ENCODE results near the gene PTGIS.

The PTGIS gene

GRCh38 chr20:49526056-49526455 is 41.9 kb downstream of the PTGIS start:
- no peak overlapping the region for H3K27ac ChIP-seq
- TF ChIP-seq ZFX (IDR thresholded peaks at IDR 0.05; ENCODE audit: borderline replicate concordance): no peak
- TF ChIP-seq, protein P1, sequence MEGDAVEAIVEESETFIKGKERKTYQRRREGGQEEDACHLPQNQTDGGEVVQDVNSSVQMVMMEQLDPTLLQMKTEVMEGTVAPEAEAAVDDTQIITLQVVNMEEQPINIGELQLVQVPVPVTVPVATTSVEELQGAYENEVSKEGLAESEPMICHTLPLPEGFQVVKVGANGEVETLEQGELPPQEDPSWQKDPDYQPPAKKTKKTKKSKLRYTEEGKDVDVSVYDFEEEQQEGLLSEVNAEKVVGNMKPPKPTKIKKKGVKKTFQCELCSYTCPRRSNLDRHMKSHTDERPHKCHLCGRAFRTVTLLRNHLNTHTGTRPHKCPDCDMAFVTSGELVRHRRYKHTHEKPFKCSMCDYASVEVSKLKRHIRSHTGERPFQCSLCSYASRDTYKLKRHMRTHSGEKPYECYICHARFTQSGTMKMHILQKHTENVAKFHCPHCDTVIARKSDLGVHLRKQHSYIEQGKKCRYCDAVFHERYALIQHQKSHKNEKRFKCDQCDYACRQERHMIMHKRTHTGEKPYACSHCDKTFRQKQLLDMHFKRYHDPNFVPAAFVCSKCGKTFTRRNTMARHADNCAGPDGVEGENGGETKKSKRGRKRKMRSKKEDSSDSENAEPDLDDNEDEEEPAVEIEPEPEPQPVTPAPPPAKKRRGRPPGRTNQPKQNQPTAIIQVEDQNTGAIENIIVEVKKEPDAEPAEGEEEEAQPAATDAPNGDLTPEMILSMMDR (IDR thresholded peaks at IDR 0.05): no peak

GRCh38 chr20:49523767-49524360 is 44.1 kb downstream of the PTGIS start:
- no peak for TF ChIP-seq ZFX (IDR thresholded peaks at IDR 0.05; ENCODE audit: borderline replicate concordance)
- TF ChIP-seq, protein P1 (IDR thresholded peaks at IDR 0.05): no peak
- H3K27ac ChIP-seq: no peak overlapping the region

DNA sequence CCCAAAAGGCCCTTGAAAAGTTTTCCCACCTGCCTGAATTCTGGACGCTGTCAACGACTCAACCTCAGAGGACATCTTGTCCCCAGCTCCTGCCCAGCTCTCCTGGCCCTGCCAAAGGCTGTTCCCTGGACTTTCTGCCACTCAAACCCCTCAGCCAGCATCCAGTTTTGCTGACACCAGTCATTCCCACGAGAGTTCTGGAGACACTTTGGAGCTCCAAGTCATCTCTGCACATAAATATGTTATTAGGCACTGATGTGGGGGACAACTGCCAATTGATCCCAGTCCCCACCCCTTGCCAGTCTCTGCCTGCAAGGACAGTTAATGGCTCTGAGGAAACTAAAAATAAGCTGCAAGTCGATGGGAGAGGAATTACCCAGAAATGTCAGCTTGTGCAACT is 46.6 kb downstream of the PTGIS start:
- no peak overlapping the region for H3K27ac ChIP-seq
- no peak for TF ChIP-seq ZFX (IDR thresholded peaks at IDR 0.05; ENCODE audit: borderline replicate concordance)
- TF ChIP-seq, protein P1 (IDR thresholded peaks at IDR 0.05): no peak

DNA sequence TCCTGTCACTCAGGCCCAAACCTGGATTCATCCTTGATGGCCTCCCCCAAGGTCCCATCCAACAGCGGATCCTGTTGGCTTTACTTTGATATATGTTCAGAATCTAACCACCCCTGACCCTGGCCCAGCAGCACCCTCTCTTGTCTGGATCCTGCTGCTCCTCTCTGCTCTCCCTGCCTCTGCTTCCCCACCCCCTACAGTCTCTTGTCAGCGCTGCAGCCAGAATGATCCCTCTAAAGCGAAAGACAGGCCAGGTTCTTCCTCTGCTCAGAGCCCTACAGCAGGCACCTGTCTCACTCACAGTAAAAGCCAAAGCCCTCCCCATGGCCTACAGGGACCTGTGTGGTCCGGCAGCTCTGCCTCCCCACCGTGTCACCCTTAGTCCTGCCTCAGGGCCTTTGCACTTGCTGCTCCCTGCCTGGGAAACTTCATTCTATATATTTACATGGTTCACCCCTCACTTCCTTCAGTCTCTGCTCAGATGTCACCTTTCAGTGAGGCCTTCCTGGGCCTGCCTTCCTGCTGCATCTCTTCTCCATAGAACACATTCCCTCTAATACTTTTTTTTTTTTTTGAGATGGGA is 48.1 kb downstream of the PTGIS start:
- H3K27ac ChIP-seq: no peak overlapping the region
- TF ChIP-seq, protein P1 (IDR thresholded peaks at IDR 0.05): no peak
- TF ChIP-seq ZFX (IDR thresholded peaks at IDR 0.05; ENCODE audit: borderline replicate concordance): no peak

- H3K27ac ChIP-seq: no peak overlapping the region
- no peak for TF ChIP-seq ZFX (IDR thresholded peaks at IDR 0.05; ENCODE audit: borderline replicate concordance)
- TF ChIP-seq, protein P1 (IDR thresholded peaks at IDR 0.05): no peak
These were observed 48.7 kb downstream of the PTGIS start for GRCh38 chr20:49519212-49519712.

- TF ChIP-seq ZFX (IDR thresholded peaks at IDR 0.05; ENCODE audit: borderline replicate concordance): no peak
- TF ChIP-seq, protein P1 (IDR thresholded peaks at IDR 0.05): no peak
- no peak overlapping the region for H3K27ac ChIP-seq
These were observed 49.4 kb downstream of the PTGIS start for GRCh38 chr20:49518576-49518975.

GRCh38 chr20:49517805-49518100 is 50.2 kb downstream of the PTGIS start:
- TF ChIP-seq, protein P1 (IDR thresholded peaks at IDR 0.05): no peak
- no peak for TF ChIP-seq ZFX (IDR thresholded peaks at IDR 0.05; ENCODE audit: borderline replicate concordance)
- no peak overlapping the region for H3K27ac ChIP-seq

Measured in 22Rv1 (cell line).